K562 (cell line): Measurements from ENCODE around the gene LTBP1. TPM values are rescaled to one million over a fixed set of nuclear protein-coding genes. Genes with fewer than 3 reads are reported as not detected.
A peak's percentile ranks its signal among the peaks of the same experiment; 100 is the strongest.

Experiments used
- ATAC-seq: fragments of 200-7000 bp; cut with Tn5 transposase; 3 replicates; pipeline ENCODE4 v1.9.1; 2020; ENCODE audit warnings: moderate library complexity
- BruUV-seq: library from RNA; stranded (reverse); fragments of 400-500 nt; replicated peaks from 2 replicates; lab custom pipeline; 2021; lab: Mats Ljungman, UMichigan
- CTCF ChIA-PET: fragments of 300-600 bp; formaldehyde crosslinking; extraction: SDS; loops from one replicate; lab custom pipeline; 2021; ENCODE audit warnings: low intra/inter-chr PET ratio; lab: Yijun Ruan, JAX
- POLR2A ChIA-PET: fragments of 300-600, 350-650 bp; sonication (Branson Sonifier 250); formaldehyde crosslinking; extraction: SDS; loops from one replicate; lab custom pipeline; 2021; ENCODE audit warnings: antibody characterized with exemption, inconsistent platforms; lab: Yijun Ruan, JAX
- DNase-seq, 4 experiments: peaks; one replicate each; pipeline versions ENCODE4 v3.0.0 to v3.0.0-alpha.2; 2011 to 2018; ENCODE audit warnings: low spot score in 3 of 4, mixed read lengths in 3 of 4; ENCODE audit errors: extremely low read depth in 1 of 4
- FAIRE-seq: peaks from 2 replicates; lab custom pipeline; 2011; peaks lifted over from hg19 to GRCh38; lab: Jason Lieb, UNC
- H2AFZ ChIP-seq: 2 replicates; pipeline ENCODE4 v1.6.0; 2011; ENCODE audit warnings: low read depth, low read length, control low read depth, inconsistent platforms
- H3K27ac ChIP-seq: fragments of 200-600 bp; 3 replicates; pipeline ENCODE4 v1.8.0; 2011; ENCODE audit warnings: low read depth, mild to moderate bottlenecking, control low read depth, inconsistent platforms, low read length, moderate library complexity, mixed read lengths; ENCODE audit errors: extremely low read depth
- H3K27me3 ChIP-seq, 2 experiments: fragments of 300-600 bp in 1 of 2; 2 replicates in 1 of 2; 3 replicates in 1 of 2; pipeline versions ENCODE4 v1.6.0 to v1.8.0; 2011; ENCODE audit warnings: inconsistent platforms in 2 of 2, low read length in 2 of 2, mild to moderate bottlenecking in 1 of 2, mixed read lengths in 1 of 2, moderate library complexity in 1 of 2; ENCODE audit not compliant: control insufficient read depth in 2 of 2, insufficient read depth in 2 of 2
- H3K36me3 ChIP-seq: fragments of 300-600 bp; 3 replicates; pipeline ENCODE4 v1.8.0; 2011; ENCODE audit warnings: mild to moderate bottlenecking, low read length, inconsistent platforms; ENCODE audit not compliant: control insufficient read depth, insufficient read depth
- H3K4me1 ChIP-seq, 2 experiments: fragments of 200-600 bp in 1 of 2; replicated peaks in 1 of 2; 2 replicates in 1 of 2; 3 replicates in 1 of 2; pipeline versions ENCODE4 v1.5.1 to v1.8.0; 2011; ENCODE audit warnings: inconsistent platforms in 2 of 2, low read length in 2 of 2, mild to moderate bottlenecking in 1 of 2, mixed read lengths in 1 of 2, moderate library complexity in 1 of 2; ENCODE audit not compliant: control insufficient read depth in 2 of 2, insufficient read depth in 2 of 2
- H3K4me2 ChIP-seq: 2 replicates; pipeline ENCODE4 v1.6.1; 2011; ENCODE audit warnings: low read length, control low read depth, inconsistent platforms, mixed read lengths; ENCODE audit not compliant: insufficient read depth
- H3K4me3 ChIP-seq: fragments of 200-600 bp; sonication (generic), shearing (Covaris generic); 2 replicates; pipeline ENCODE4 v1.5.1; 2016; ENCODE audit warnings: control low read depth, inconsistent platforms
- H3K79me2 ChIP-seq: fragments of 200-600 bp; 3 replicates; pipeline ENCODE4 v1.8.0; 2011; ENCODE audit warnings: low read length, inconsistent platforms; ENCODE audit not compliant: control insufficient read depth, insufficient read depth
- H3K9ac ChIP-seq, 2 experiments: 2 replicates each; pipeline versions ENCODE4 v1.6.0 to v1.6.1; 2011; ENCODE audit warnings: low read depth in 2 of 2, low read length in 2 of 2, control low read depth in 1 of 2, inconsistent platforms in 1 of 2, mild to moderate bottlenecking in 1 of 2, mixed read lengths in 1 of 2; ENCODE audit not compliant: insufficient read depth in 1 of 2
- H3K9me1 ChIP-seq: one replicate; pipeline ENCODE4 v1.6.0; 2011; ENCODE audit warnings: inconsistent platforms, mild to moderate bottlenecking, low read length, moderate library complexity; ENCODE audit not compliant: control insufficient read depth, insufficient read depth
- H3K9me3 ChIP-seq: replicated peaks from 2 replicates; pipeline ENCODE4 v1.5.1; 2011; ENCODE audit warnings: low read depth, low read length, inconsistent platforms; ENCODE audit not compliant: control insufficient read depth, insufficient read depth
- H4K20me1 ChIP-seq: replicated peaks from 2 replicates; pipeline ENCODE4 v1.6.1; 2011; ENCODE audit warnings: low read length, inconsistent platforms, mixed read lengths; ENCODE audit not compliant: control insufficient read depth, insufficient read depth
- MCM7 ChIP-seq, 2 experiments: fragments of 450-650 bp; IDR thresholded peaks; 2 replicates each; pipeline ENCODE4 v1.6.1; 2016 to 2018
- MEF2D ChIP-seq: conservative IDR thresholded peaks from 2 replicates; pipeline ENCODE4 v1.6.1; 2016; ENCODE audit warnings: low read depth, missing genetic modification characterization, missing compliant biosample characterization
- POU5F1 ChIP-seq: fragments of 150-350 bp; IDR thresholded peaks from 2 replicates; pipeline ENCODE4 v1.6.1; 2014; ENCODE audit warnings: borderline replicate concordance, low read length, low read depth, mild to moderate bottlenecking; ENCODE audit not compliant: partially characterized antibody
- SMARCA4 ChIP-seq: fragments of 450-650 bp; IDR thresholded peaks from 2 replicates; pipeline ENCODE4 v1.6.1; 2016
- SMARCA5 ChIP-seq: fragments of 450-650 bp; IDR thresholded peaks from 2 replicates; pipeline ENCODE4 v1.6.1; 2016
- SREBF2 ChIP-seq: sonication (generic); formaldehyde crosslinking; IDR thresholded peaks from 2 replicates; pipeline ENCODE4 v1.4.0; 2020; ENCODE audit warnings: mild to moderate bottlenecking, missing genetic modification reagents
- ZNF717 ChIP-seq: fragments of 250-450 bp; sonication (Bioruptor Pico); IDR thresholded peaks from 2 replicates; pipeline ENCODE4 v1.5.0; 2021
- WGBS: fragments of 100-300 bp; shearing (Covaris generic); methylation state at CpG from one replicate; pipeline ENCODE4 v1.1.6; 2016; ENCODE audit warnings: low coverage, mixed read lengths; ENCODE audit not compliant: insufficient coverage; ENCODE audit errors: missing lambda C conversion rate; 5-methylcytosine and 5-hydroxymethylcytosine counted together
- in situ Hi-C: fragments of 300-500 bp; cut with MboI; formaldehyde crosslinking; loops from 4 replicates; pipeline ENCODE4 v1.15.0; 2018; ENCODE audit warnings: inconsistent platforms, mixed read lengths
- intact Hi-C: fragments of 100-400 bp; cut with micrococcal nuclease; formaldehyde crosslinking; loops from 2 replicates; pipeline ENCODE4 v1.14.2; 2022
- polyA plus RNA-seq, 8 experiments: library from polyadenylated mRNA; depleted of rRNA in 4 of 8; stranded (reverse) in 5 of 8; unstranded in 3 of 8; fragments of >200 nt; fragmentation: Nextera tagmentation in 2 of 8; fragmentation: Illumina TruSeq in 1 of 8; extraction: Ambion mirVana in 2 of 8; extraction: Trizol in 1 of 8; gene quantifications; 2 replicates each; pipeline versions ENCODE4 v1.2.1 to v1.2.3, GENCODE V29; 2011 to 2014; ENCODE audit warnings: inconsistent platforms in 1 of 8, missing spikeins in 1 of 8
- total RNA-seq, 7 experiments: library from RNA; depleted of rRNA in 6 of 7; stranded (reverse); fragments of >200 nt in 6 of 7; fragmentation: Illumina TruSeq in 2 of 7; extraction: Trizol in 2 of 7; gene quantifications; 2 replicates each; pipeline versions ENCODE4 v1.2.1 to v1.2.3, GENCODE V29; 2011 to 2021; ENCODE audit warnings: low replicate concordance in 1 of 7
- TF ChIP-seq, protein P1 (sequence below), 2 experiments: fragments of 450-650 bp in 1 of 2; sonication (generic) in 1 of 2; formaldehyde crosslinking in 1 of 2; IDR thresholded peaks; 2 replicates each; pipeline versions ENCODE4 v1.7.1 to v1.9.0; 2016 to 2022; ENCODE audit warnings: inconsistent platforms in 1 of 2, mild to moderate bottlenecking in 1 of 2, missing genetic modification reagents in 1 of 2

The LTBP1 gene
- total and polyA plus RNA-seq, 9 of the 15 experiments (the other 6 are each of a cell fraction or from before 2014, with no cell fraction given): 3.6 to 16.4 (median 8.5) TPM

DNA sequence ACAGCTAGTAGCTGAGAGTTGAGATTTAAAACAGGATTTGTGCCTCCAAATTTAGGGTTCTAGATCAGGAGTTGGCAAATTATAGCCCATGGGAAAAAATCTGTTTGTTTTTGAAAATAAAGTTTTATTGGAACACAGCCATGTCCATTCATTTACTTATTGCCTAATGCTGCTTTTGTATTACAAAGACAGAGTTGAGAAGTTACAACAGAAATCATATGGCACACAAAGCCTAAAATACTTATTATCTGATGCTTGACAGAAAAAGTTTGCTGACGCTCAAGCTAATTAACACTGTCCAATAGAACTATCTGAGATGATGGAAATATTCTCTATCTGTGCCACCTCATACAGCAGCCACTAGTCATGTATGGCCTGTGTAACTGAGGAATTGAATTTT lies 300.6 kb downstream of the LTBP1 start:
- ATAC-seq: no peak
- no peak overlapping the region for H2AFZ ChIP-seq
- no peak overlapping the region for H3K9ac ChIP-seq
- POLR2A ChIA-PET: no interaction called here
- in situ Hi-C loops: no loop called here
- DNase-seq: no peak
- no peaks in the 10 kb centered on the region for H3K36me3 ChIP-seq
- no peaks in the 10 kb centered on the region for H3K4me1 ChIP-seq
- no peak overlapping the region for H3K4me3 ChIP-seq
- no peaks in the 10 kb centered on the region for H3K27me3 ChIP-seq
- FAIRE-seq: no peak
- H3K79me2 ChIP-seq: no peaks in the 10 kb centered on the region
- H3K4me2 ChIP-seq: no peak overlapping the region
- no peak overlapping the region for H3K27ac ChIP-seq
- no peak for TF ChIP-seq ZNF717 (CRISPR knock-in tag)
- no peak for TF ChIP-seq POU5F1
- TF ChIP-seq, protein P1, sequence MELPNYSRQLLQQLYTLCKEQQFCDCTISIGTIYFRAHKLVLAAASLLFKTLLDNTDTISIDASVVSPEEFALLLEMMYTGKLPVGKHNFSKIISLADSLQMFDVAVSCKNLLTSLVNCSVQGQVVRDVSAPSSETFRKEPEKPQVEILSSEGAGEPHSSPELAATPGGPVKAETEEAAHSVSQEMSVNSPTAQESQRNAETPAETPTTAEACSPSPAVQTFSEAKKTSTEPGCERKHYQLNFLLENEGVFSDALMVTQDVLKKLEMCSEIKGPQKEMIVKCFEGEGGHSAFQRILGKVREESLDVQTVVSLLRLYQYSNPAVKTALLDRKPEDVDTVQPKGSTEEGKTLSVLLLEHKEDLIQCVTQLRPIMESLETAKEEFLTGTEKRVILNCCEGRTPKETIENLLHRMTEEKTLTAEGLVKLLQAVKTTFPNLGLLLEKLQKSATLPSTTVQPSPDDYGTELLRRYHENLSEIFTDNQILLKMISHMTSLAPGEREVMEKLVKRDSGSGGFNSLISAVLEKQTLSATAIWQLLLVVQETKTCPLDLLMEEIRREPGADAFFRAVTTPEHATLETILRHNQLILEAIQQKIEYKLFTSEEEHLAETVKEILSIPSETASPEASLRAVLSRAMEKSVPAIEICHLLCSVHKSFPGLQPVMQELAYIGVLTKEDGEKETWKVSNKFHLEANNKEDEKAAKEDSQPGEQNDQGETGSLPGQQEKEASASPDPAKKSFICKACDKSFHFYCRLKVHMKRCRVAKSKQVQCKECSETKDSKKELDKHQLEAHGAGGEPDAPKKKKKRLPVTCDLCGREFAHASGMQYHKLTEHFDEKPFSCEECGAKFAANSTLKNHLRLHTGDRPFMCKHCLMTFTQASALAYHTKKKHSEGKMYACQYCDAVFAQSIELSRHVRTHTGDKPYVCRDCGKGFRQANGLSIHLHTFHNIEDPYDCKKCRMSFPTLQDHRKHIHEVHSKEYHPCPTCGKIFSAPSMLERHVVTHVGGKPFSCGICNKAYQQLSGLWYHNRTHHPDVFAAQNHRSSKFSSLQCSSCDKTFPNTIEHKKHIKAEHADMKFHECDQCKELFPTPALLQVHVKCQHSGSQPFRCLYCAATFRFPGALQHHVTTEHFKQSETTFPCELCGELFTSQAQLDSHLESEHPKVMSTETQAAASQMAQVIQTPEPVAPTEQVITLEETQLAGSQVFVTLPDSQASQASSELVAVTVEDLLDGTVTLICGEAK (IDR thresholded peaks at IDR 0.05): peak; percentile 82
- TF ChIP-seq, protein P1 (CRISPR knock-in tag; IDR thresholded peaks at IDR 0.05): no peak
- TF ChIP-seq MCM7 (IDR thresholded peaks at IDR 0.05): no peak
- no peak for TF ChIP-seq SMARCA5
- TF ChIP-seq SREBF2 (CRISPR knock-in tag): no peak
- no peak for TF ChIP-seq SMARCA4
- no peak for TF ChIP-seq MEF2D
- TF ChIP-seq, all 486 proteins: peak for 1
- no peaks in the 10 kb centered on the region for H4K20me1 ChIP-seq
- BruUV-seq: no TSS peak
- intact Hi-C loops: no loop called here
- CTCF ChIA-PET: no interaction called here
- WGBS: 57% methylated on average over 1 of the region's 1 CpG
- no peaks in the 10 kb centered on the region for H3K9me1 ChIP-seq
- H3K9me3 ChIP-seq: no peaks in the 10 kb centered on the region
